GM19372 (cell line): ENCODE results near the gene CACFD1.

ENCODE experiments used
- ATAC-seq: cut with Tn5 transposase; IDR thresholded peaks from one replicate; pipeline ENCODE4 v1.9.1; 2021; ENCODE audit warnings: mild to moderate bottlenecking, low read depth, moderate library complexity; ENCODE audit not compliant: unreplicated experiment

CACFD1 gene

DNA sequence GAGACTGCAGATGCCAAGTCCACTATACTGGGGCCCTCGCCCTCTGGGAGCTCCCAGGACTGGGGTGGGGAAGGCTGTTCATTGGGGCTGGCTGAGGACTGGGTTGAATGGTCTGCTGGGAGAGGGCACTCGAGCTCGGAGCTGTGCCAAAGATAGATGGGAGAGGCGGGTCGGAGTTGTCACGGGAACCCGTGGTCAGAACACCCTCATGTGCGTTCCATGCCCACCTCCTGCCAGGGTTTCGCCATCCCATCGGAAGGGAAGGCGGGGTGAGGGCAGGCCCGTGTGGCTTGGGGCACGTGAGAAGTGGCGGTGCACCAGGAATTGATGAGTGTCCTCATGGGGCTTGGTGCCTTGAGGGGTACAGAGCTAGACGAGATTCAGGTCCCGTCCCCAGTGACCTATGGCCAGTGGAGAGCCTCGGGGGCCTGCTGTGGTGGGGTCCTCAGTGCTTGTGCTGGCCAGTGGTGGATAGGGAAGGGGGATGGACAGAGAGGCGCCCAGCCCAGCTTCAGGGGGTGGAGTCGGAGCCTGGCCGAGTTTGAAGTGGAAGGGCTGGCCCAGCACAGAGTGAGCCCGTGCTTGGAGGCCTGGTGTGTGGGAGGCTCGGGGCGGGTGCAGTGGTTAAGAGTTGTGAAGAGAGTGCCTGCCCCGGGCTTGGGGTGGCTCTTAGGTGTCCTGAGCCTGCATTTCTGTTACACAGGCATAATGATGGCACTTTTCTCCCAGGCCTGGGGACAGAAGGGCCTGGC, 4.3 kb downstream of the CACFD1 start:
- ATAC-seq = no peak

DNA sequence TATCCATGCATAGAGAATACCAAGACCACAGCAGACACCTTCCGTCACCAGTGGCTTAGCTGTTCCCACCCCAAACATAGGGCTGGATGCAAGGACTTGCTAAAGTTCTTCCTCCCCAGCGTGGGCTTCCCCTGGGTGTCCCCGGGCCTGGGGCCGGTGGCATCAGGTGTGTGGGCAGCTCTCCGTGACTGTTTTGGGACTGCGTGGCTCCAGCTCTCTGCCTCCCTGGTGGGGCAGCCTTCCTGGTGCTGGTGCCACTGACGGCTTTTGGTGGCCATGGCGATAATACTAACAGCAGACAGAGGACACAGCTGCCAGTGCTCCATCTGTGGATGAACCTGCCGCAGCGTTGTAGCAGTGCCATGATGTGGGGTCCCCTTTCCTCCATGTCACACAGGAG, 4.9 kb downstream of the CACFD1 start:
- no peak for ATAC-seq

GRCh38 chr9:133465984-133466383, 6.2 kb downstream of the CACFD1 start:
- no peak for ATAC-seq

DNA sequence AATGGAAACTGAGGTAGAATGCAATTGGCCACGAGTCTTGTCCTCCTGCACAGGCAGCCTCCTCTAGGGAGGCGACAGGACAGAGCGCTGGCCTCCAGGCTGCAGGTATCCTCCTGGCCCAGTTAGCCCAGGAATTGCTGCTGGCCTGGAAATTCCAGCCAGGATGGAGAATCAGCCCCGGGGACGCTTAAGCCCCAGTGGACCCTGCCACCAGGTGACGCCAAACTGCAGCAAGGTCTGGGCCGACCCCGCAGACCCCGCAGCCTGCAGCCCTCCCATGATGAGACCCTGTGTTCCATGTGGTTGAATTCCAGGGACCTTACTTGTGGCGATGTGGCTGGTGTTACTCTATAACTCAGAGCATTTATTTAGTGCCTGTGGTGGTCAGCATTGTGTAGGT, 7.3 kb downstream of the CACFD1 start:
- ATAC-seq = no peak

DNA sequence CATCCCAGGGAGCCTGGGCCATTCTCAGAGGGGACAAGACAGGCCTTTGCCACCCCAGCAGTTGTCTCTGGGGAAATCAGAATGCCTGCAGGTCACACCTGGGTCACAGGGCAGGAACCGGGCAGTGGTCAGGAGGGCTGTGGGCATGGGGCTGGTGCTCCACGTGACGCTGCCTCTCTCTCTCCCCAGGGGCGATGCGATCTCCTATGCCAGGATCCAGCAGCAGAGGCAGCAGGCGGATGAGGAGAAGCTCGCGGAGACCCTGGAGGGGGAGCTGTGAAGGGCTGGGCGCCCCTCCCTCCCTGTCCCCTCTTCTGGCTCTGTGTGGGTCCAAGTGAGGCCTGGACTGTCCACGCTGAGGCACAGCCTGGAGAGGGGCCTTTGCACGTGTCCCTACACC, 8.6 kb downstream of the CACFD1 start:
- no peak for ATAC-seq

- ATAC-seq = no peak
Observed at GRCh38 chr9:133468777-133469421, 9.1 kb downstream of the CACFD1 start.

GRCh38 chr9:133470427-133470924, 10.7 kb downstream of the CACFD1 start:
- ATAC-seq = no peak

- ATAC-seq = no peak
Observed at GRCh38 chr9:133470988-133471387, 11.2 kb downstream of the CACFD1 start.

GRCh38 chr9:133471551-133472276, 11.9 kb downstream of the CACFD1 start:
- ATAC-seq = no peak

- no peak for ATAC-seq
Observed at GRCh38 chr9:133472277-133472645, 12.5 kb downstream of the CACFD1 start.

GRCh38 chr9:133472753-133473378, 13.1 kb downstream of the CACFD1 start:
- no peak for ATAC-seq

DNA sequence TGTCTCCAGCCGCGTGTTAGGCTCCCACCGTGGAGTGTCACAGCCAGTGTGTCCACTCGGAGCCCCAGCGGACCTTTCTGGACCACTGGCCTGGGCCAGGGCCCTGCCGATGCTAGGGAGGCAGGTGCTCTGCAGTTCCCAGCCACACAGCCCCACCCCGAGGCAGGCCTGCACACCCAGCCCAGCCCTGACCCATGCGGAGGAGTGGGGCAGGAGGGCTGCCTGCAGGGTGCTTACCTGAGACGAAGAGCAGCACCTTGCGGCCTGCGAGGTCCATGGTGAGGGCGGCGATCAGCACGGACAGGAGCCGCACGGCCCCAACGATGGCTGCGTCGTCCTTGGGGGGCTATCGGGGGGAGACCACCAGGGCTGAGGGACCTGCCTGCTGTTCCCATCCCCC, 14.0 kb downstream of the CACFD1 start:
- ATAC-seq = no peak

DNA sequence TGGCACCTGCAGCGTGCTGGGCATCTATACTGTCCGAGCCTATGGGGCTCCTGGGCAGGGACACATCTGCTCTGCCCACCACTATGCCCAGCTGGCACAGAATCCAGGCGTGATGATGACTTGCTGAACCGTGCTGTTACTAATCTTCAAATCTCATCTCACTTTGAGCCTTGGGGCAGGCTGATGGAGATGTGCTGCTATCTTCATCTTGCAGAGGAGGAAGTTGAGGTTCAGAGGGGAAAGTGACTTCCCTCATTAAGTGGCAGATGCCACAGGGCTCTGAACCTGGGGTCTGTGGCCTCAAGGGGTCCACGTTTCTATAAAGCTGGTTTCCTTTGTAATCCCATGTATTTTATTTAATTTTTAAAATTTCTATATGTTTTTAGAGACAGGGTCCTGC, 14.4 kb downstream of the CACFD1 start:
- ATAC-seq = no peak

DNA sequence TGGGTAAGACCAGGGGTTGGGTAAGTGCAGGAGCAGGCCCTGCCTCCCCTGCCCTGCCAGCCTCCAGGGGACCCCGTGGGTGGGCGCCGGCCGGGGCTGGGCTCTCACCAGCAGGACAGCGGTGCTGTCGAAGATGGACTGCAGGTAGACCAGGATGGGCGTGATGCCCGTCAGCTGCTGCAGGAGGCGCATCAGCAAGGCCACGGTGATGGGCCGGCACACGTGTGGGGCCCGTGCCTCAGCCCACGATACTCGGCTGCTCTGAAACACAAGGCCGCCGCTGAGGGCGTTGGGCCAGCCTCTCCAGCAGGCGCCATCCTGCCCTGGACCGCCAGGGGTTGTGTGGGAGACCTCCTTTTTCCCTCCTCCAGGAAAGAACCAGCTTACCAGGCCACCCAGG, 15.1 kb downstream of the CACFD1 start:
- no peak for ATAC-seq

DNA sequence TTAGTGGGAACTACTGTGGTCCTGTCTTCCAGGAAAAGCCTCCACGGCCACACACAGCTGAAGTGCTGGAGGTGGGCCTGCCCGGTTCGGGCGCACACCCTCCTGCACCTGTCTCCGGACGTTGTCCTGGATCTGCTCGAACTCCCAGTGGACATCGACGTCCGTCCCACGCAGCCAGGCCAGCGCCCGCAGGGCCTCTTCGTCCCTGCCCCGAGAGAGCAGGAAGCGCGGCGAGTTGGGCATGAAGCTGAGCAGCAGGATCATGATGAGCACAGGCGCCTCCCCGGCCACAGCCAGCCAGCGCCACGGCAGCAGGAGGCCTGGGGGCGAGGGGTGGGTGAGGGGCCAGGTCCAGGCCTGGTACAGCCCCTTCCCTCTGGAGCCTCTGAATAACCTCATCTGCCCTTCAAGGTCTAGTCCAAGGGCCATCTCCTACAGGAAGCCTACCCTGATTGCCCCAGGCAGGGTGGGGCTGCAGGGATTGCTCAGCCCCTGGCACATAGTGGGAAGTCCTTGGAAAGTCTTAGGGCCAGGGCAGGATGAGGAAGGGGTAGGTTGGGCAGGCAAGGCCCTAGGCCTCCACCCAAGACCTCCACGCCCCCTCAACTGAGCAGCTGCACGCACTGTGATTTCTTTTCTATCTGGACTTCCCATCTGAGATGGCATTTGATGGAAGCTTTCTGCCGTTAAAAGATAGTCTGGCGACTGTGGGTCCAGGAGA, 15.7 kb downstream of the CACFD1 start:
- no peak for ATAC-seq

DNA sequence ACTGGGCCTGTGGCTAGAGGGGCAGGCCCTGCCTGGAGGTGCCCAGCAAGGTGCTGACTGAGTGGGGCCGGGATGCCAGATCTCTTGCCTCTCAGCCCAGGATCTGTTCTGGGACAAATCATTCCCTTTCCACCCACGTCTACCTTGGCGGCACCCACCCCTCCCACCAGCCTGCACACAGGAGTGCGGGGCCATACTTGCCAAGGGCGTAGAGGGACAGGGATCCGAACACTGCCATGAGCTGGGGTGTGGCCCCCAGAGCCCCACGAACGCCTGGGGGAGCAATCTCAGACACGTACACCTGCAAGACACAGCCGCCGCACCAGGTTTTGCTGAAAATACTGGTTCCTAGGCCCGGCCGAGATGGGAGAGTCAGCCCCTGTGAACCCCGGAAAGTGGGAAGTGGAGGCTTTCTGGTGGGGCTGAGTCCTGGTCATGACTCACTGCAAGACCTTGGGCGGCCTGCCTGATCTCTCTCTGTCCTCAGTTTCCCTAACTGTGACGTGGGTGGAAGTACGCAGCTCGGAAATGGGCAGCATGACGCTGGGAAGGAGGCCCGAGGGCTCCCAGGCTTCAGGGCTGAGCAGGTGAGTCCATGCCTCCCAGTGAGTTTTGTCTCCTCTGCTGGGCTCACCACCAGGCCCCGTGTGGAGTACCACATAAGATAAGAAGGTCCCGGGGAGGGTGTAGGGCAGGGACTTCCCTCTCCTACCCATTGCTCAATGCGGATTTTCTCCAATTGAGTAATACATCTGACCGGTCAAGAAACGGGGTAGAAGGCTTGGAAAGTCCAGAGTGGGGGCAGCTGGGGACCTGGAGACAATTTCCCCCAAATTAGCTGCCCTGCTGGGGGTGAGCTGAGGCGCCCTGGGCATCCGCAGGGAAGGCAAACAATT, 16.5 kb downstream of the CACFD1 start:
- no peak for ATAC-seq

DNA sequence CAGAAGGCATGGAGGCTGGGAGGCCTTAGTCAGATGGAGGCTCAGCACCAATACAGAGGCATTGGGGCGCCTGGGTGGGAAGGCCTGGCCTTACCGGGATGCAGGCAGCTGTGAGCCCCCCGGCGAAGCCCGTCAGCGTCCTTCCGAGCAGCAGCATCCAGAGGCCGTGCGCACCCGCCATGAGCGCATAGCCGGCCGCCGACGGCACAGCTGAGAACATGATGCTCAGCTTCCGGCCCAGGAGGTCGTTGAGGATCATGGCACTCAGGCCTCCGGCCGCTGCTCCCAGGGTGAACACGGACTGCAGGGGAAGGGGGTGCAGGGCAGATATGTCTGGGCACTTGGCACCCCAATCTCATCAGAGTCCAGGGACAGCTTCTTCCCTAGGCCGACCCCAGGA, 17.2 kb downstream of the CACFD1 start:
- no peak for ATAC-seq

- no peak for ATAC-seq
Observed at GRCh38 chr9:133477461-133477860, 17.7 kb downstream of the CACFD1 start.
